NCI-H2081 treated with DMSO at 0.1 percent for 48 hours (cell line): ENCODE data around the gene SYP.

ENCODE experiments used
- DNase-seq: peaks from one replicate; lab custom pipeline; 2025; lab: John Stamatoyannopoulos, UW

SYP gene

GRCh38 chrX:49199906-49200771, at the start of gene SYP:
TSS of gene SYP (minus strand) at chrX:49200193. CDS start at chrX:49200186, 7 bp downstream.
- DNase-seq, result peak; percentile 41

- no peak for DNase-seq
Measured at GRCh38 chrX:49249616-49250015, 49.6 kb upstream of the SYP start.

- DNase-seq, result no peak
Measured at GRCh38 chrX:49249071-49249470, 49.1 kb upstream of the SYP start.

GRCh38 chrX:49247916-49248811, 48.2 kb upstream of the SYP start:
- no peak for DNase-seq

- no peak for DNase-seq
Measured at GRCh38 chrX:49247346-49247745, 47.4 kb upstream of the SYP start.

GRCh38 chrX:49246541-49246940, 46.5 kb upstream of the SYP start:
- no peak for DNase-seq

GRCh38 chrX:49244207-49244606, 44.2 kb upstream of the SYP start:
- no peak for DNase-seq

- DNase-seq, result no peak
Measured at GRCh38 chrX:49243166-49243565, 43.2 kb upstream of the SYP start.

GRCh38 chrX:49242545-49243066, 42.6 kb upstream of the SYP start:
- no peak for DNase-seq

GRCh38 chrX:49238735-49239134, 38.7 kb upstream of the SYP start:
- DNase-seq, result no peak

- DNase-seq, result no peak
Measured at GRCh38 chrX:49237060-49237459, 37.1 kb upstream of the SYP start.

GRCh38 chrX:49233887-49234555, 34.0 kb upstream of the SYP start:
- no peak for DNase-seq

- DNase-seq, result no peak
Measured at GRCh38 chrX:49233176-49233575, 33.2 kb upstream of the SYP start, which contains the start of gene CACNA1F. TSS of gene CACNA1F (minus strand) at chrX:49233340. CDS start at chrX:49233309, 31 bp downstream.

- DNase-seq, result no peak
Measured at GRCh38 chrX:49232525-49232924, 32.5 kb upstream of the SYP start.

- DNase-seq, result no peak
Measured at GRCh38 chrX:49231333-49232000, 31.5 kb upstream of the SYP start.

GRCh38 chrX:49230500-49231232, 30.7 kb upstream of the SYP start:
- DNase-seq, result no peak

GRCh38 chrX:49228185-49228584, 28.2 kb upstream of the SYP start:
- no peak for DNase-seq

GRCh38 chrX:49227726-49228125, 27.7 kb upstream of the SYP start:
- DNase-seq, result no peak

GRCh38 chrX:49226946-49227345, 27.0 kb upstream of the SYP start:
- DNase-seq, result no peak

- DNase-seq, result no peak
Measured at GRCh38 chrX:49225858-49226257, 25.9 kb upstream of the SYP start.

- no peak for DNase-seq
Measured at GRCh38 chrX:49221868-49222267, 21.9 kb upstream of the SYP start.
